Measurements from ENCODE around the gene ARHGAP25.

Gene ARHGAP25

DNA sequence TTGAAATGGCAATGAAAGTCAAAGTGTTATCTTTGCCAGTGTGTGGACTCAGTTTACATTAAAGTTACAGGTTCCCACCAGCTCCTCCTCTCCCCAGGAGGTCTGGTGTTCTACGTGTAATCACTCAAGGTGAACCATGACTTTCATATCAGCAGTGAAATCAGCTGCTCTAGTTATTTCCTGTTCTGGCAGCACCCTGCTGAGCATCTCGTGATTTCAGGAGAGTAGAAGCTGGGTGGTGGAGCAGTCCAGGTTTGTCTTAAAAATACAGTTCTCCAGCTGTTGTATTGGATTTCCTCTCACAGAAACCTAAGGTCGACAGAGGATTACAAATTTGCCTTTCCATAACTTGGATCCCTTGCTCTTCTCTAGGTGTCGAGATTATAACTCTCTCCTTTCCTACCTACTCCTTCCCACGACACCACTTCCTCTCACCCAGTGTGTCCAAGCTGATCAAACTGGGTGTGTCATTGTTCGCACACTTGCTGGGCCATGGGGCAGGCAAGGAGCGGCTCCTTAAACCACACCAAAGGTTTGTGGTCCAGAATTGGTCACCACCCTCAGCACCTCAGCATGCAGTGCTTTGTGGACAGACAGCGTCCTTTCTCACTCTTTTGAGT, 13.0 kb upstream of the ARHGAP25 start:
- peaks cover 10% of the 10 kb centered on the region for H3K27me3 Mint-ChIP-seq (ENCODE audit: low read depth)
- TF ChIP-seq CTCF (IDR thresholded peaks at IDR 0.05; ENCODE audit: unreplicated experiment in 3 of 3), result no peak
- no peaks in the 10 kb centered on the region for H3K36me3 Mint-ChIP-seq (ENCODE audit: low read depth)
- no peak overlapping the region for H3K27ac Mint-ChIP-seq
- H3K4me1 Mint-ChIP-seq, result no peaks in the 10 kb centered on the region
- no peaks in the 10 kb centered on the region for H3K9me3 Mint-ChIP-seq
- H3K4me3 Mint-ChIP-seq, result no peak overlapping the region

DNA sequence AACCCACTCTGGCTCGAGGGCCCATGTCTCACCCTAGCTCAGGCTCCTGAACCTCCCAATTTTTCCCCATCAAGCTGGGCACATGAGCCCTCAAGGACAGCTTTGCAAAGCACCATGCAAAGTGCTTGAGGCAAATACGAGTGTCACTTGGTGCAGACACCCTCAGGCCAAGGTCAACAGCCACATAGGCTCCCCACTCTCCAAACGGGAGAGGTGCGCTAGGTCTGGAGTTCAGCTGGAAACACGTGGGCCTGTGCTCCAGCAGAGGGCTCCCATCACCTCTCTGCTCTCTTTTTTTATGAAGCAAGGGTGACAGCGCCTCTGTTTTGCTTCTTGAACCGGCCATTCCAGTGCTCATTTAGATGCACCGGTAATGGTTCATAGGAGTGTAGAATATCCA, 11.9 kb upstream of the ARHGAP25 start:
- no peaks in the 10 kb centered on the region for H3K36me3 Mint-ChIP-seq (ENCODE audit: low read depth)
- H3K9me3 Mint-ChIP-seq, result no peaks in the 10 kb centered on the region
- no peak overlapping the region for H3K4me3 Mint-ChIP-seq
- peaks cover 10% of the 10 kb centered on the region for H3K27me3 Mint-ChIP-seq (ENCODE audit: low read depth)
- H3K27ac Mint-ChIP-seq, result no peak overlapping the region
- TF ChIP-seq CTCF (IDR thresholded peaks at IDR 0.05; ENCODE audit: unreplicated experiment in 3 of 3), result no peak
- no peaks in the 10 kb centered on the region for H3K4me1 Mint-ChIP-seq

DNA sequence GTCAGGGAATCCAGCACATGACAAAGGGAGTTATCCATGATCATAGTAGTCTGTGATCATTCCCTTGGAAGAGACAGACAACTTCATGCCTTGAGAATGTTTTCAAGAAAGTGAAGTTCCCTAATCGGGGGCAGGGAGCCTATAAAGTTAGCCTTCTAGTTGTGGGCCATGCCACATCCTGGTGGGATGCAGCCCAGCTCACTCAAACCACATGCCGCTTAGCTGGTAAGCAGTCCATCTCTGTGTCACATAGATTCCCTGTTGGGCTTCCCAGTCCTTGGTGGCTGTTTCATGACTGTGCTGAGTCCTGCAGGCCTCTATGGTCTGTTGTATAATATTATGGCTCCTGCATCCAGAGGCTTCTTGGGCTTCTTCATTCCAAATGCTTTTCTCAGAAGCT, 11.4 kb upstream of the ARHGAP25 start:
- Mint-ChIP-seq H3K4me3 (no peak overlapping the region), H3K36me3 (ENCODE audit: low read depth) (no peaks in the 10 kb centered on the region), H3K4me1 (no peaks in the 10 kb centered on the region), H3K27me3 (ENCODE audit: low read depth) (peaks cover 10% of the 10 kb centered on the region), H3K9me3 (no peaks in the 10 kb centered on the region), H3K27ac (no peak overlapping the region)
- no peak for TF ChIP-seq CTCF (IDR thresholded peaks at IDR 0.05; ENCODE audit: unreplicated experiment in 3 of 3)

DNA sequence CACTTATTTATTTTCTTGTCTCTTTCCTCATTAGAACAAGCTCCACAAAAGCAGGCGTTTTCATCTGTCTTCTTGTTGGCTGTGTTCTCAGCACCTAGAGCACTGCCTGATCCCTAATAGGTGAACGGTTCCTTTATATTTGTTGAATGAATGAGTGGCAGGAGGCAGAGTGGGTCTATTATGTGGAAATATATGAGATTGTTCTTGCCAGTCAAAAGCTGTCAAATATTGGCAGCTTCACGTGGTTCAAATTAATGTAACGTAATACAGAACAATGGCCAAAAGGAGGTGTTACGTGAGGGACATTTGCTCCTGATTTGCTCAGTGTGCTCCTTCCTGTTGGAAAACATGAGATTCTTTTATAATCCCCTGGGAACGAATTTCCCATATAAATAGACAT, 8.5 kb upstream of the ARHGAP25 start:
- Mint-ChIP-seq H3K9me3 (no peaks in the 10 kb centered on the region), H3K27ac (no peak overlapping the region), H3K4me3 (no peak overlapping the region), H3K36me3 (ENCODE audit: low read depth) (no peaks in the 10 kb centered on the region), H3K27me3 (ENCODE audit: low read depth) (peaks cover 10% of the 10 kb centered on the region), H3K4me1 (no peaks in the 10 kb centered on the region)
- no peak for TF ChIP-seq CTCF (IDR thresholded peaks at IDR 0.05; ENCODE audit: unreplicated experiment in 3 of 3)

DNA sequence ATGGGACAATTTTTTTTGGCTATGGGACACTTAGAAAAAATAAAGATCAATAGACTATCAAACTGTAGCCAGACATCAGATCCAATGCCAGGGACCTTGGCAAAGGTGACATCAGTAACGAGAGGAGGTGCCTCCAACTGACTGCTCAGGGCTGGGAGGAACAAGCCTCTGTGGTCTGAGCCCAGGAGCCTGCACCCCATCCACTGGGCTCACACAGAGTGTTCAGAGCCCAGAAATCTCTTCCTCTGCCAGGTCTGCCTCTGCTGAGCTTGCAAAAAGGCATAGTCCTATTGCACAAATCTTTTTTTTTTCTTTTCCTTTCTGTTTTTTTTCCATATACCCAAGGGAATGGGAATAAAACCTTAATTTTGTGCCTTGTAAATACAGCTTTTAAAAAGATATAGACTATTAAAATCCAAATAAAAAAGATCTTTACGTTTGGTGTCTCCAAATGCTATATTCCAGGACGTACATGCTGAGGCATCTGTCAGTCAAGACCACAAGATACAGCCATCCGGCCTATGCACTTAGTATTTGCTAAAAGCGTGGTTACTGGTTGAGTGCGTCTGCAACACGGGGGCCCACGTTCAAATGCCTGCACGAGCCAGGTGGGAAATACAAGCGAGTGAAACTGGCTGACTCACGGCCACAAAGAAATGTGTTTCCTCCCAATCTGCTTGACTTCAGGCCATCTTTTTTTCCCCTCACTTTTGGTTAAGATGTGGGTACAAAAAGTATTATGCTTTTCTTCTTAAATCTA, 7.8 kb upstream of the ARHGAP25 start:
- Mint-ChIP-seq H3K36me3 (ENCODE audit: low read depth) (no peaks in the 10 kb centered on the region), H3K27ac (no peak overlapping the region), H3K4me3 (no peak overlapping the region), H3K9me3 (no peaks in the 10 kb centered on the region), H3K4me1 (no peaks in the 10 kb centered on the region), H3K27me3 (ENCODE audit: low read depth) (peaks cover 8% of the 10 kb centered on the region)
- no peak for TF ChIP-seq CTCF (IDR thresholded peaks at IDR 0.05; ENCODE audit: unreplicated experiment in 3 of 3)
